SK-N-MC (cell line): ENCODE measurements around the gene MERTK.

Experiments
- EZH2 ChIP-seq: fragments of 200-600 bp; sonication (generic); IDR thresholded peaks from one replicate; pipeline ENCODE4 v1.6.1; 2017; ENCODE audit warnings: antibody characterized with exemption
- POLR2AphosphoS5 ChIP-seq: IDR thresholded peaks from 2 replicates; pipeline ENCODE4 v1.6.1; 2012; ENCODE audit warnings: mild to moderate bottlenecking, low read depth, low read length, borderline replicate concordance

GRCh38 chr2:111970453-111970852 lies 72.0 kb downstream of the MERTK start:
- TF ChIP-seq POLR2AphosphoS5 (no peak), EZH2 (no peak)
